AG08395 (cell line): ENCODE results near the gene ABCG8.

Experiments used
- DNase-seq: peaks from one replicate; pipeline ENCODE4 v3.0.0; 2012; ENCODE audit warnings: mixed read lengths, low spot score

ABCG8 gene

DNA sequence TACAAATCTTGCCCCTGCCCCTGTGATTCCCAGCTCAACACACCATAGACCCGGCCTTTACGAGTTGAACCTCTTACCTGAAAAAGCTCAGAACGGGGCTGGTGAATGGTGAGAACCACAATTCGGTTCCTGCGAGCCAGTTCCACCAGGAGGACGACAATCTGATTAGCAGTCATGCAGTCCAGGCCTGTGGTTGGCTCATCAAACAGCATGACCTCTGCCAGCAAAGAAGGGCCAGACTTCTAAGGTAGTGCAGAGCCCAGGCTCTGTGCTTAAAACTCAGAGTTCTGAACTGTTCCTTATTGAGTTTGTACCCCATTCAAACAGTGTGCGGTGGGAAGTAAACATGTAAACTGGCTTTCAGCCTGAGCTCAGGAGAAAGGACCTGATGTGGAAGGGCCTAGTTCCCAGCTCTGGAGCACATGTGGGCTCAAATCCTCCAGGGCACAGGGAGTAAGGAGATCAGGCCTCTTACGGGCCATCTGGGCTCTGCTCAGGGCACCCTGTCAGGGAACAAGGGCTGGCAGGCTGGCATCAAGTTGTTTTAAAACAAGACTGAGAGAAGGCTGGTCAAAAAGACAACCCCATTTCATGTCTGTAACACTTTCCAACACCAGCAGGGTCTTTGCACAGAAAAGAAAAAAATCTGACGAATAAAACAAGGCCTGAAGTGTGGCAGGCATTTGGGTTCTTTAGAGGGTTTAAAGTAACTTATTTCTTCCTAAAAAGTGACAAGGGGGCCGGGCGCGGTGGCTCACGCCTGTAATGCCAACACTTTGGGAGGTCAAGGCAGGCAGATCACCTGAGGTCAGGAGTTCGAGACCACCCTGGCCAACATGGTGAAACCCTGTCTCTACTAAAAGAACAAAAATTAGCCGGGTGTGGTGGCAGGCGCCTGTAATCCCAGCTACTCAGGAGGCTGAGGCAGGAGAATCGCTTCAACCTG lies 12.2 kb upstream of the ABCG8 start:
- no peak for DNase-seq

DNA sequence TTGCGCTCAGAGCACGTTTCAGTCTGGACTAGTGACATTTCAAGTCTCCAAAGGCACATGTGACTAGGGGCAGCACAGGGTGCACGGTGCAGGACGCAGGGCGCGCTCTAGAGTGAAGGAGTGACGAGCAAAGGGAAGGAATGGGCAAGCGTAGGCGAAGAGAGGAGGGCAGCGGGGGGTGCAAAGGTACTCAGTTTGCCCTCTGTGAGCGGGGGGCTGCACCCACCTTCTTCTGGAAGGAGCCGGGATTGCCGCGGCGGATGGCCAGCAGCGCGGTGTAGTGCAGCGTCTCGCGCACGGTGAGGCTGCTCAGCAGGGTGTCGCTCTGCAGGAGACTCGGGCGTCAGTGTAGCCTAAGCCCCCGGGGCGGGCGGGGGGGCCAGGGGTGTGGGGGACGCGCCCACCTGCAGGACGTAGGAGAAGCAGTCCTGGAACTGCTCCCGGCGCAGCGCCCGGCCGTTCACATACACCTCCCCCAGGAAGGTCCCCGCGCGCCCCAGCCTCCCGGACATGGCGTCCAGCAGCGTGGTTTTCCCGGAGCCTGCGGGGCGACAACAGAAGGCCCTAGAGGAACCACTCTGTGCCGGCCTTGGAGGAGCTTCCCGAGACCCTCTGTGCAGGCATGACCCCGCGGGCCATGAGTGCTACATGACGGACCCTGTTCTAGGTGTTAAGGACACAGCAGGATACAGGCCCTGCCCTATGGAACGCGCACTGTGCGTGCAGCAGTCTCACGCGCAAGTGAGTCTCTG lies 7.1 kb upstream of the ABCG8 start:
- no peak for DNase-seq

DNA sequence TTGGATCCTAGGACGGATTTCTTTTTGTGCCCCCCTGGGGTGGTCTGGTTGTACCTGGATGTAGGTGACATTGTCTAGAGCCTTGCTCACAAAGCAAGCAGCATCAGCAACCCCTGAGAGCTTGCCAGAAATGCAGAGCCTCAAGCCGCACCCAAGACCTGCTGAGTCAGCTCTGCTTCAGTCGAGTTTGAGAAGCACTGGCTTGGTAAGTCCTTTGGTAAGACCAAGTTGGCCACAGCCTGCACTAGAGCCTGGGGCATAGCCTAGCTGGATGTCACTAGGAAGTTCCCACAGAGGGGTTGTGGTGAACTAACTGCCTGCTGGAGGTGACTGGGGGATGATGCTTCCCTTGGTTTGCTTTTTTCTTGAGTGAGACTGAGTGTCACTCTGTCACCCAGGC lies 6.3 kb upstream of the ABCG8 start:
- DNase-seq, result no peak

DNA sequence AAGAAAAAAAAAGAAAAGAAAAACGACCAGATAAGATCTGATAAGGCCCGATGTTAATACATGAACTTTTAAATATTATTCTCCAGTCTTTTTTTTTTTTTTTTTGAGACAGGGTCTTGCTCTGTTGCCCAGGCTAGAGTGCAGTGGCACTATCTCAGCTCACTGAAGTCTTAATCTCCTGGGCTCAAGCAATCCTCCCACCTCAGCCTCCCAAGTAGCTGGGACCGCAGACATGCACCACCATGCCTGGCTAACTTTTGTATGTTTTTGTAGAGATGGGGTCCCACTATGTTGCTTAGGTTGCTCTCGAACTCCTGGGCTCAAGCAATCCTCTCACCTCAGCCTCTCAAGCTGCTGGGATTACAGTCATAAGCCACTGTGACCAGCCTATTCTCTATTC lies 1.7 kb upstream of the ABCG8 start:
- no peak for DNase-seq

DNA sequence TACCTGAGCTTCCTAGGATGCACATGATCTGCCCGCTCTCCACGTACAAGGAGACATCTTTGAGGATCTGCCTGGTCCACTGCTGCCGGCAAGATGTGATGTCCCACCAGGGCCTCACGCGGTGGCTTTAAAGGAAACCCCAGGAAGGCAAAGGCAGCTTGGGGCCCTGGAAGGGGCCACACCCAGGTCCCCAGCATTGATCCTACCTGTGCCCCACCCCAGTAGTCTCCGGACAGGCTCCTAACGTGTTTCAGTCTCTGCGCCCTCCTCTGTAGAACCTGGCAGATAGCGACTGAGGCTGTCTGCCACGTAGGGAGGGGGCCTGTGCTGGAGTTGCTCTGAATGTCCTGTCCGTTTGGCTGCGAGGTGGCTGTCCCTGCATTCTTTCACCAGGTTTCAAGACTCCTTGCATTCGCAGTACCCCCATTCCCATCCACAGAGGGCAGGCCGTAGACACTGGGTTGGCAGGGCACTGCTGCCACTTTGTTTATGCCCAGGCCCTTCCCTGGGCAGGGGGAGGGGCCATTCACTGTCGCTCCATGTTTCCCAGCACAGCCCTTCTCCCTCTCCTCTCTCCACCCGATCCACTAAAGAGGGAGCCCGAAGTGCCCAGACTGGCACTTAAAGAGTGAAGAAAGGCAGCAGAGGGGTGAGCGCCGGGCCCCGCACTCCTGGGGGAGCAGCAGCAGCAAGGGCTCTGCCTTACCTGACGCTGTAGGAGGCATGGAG lies 776 bp upstream of the ABCG8 start:
- no peak for DNase-seq

DNA sequence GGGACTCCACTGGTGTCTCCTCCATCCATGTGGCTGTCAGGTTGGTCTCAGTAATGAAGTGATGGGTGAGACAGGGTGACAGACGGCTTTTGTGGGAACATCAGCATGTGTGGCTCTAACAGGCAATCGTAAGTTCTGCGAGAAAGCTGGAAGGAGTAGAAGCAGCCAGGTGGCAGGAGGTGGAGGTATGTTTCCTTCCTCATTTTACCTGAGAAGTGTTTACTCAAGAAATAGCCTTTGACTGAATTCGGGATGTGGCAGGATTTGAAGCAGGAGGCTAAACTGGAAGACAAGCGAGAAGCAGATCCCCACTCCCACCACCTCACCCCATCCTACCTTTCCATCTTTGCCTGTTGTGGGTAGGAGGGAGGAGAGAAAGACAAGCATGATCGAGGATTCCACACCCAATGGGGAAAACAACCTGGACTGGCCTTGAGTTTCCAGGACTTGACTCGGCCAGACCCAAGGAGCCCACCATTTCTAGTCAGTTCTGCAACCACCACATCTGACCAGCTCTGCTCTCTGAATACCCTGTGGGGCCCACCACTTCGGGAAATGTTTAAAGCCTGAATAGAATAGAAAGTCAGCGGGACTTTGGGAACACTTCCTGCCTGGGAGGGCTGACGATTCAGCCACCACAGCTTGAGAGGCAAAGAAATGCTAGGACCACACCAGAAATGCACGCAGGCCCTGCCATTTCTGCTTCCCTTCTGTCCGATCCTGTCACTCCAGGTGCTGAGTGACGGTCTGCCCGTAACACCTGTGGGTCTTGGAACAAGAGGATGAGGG lies 1.2 kb downstream of the ABCG8 start:
- no peak for DNase-seq

DNA sequence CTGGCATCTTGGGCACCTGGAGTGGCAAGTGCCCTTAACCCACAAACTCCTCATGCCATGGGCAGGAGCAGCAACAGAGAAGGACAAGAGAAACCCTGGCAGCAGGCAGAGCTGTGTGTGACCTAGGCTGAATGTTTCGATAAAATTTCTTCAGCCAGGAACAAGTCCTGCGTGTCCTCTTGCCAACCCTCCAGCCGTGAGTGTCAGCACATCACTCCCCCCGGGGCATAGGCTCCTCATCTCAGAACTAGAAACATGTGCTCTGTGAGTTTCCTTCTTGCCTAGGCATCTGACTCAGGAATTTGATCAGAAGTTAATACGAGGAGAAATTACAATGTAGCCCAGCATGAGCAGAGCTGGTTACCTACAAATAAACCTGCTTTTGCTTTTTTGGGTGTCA lies 2.2 kb downstream of the ABCG8 start:
- DNase-seq, result no peak

DNA sequence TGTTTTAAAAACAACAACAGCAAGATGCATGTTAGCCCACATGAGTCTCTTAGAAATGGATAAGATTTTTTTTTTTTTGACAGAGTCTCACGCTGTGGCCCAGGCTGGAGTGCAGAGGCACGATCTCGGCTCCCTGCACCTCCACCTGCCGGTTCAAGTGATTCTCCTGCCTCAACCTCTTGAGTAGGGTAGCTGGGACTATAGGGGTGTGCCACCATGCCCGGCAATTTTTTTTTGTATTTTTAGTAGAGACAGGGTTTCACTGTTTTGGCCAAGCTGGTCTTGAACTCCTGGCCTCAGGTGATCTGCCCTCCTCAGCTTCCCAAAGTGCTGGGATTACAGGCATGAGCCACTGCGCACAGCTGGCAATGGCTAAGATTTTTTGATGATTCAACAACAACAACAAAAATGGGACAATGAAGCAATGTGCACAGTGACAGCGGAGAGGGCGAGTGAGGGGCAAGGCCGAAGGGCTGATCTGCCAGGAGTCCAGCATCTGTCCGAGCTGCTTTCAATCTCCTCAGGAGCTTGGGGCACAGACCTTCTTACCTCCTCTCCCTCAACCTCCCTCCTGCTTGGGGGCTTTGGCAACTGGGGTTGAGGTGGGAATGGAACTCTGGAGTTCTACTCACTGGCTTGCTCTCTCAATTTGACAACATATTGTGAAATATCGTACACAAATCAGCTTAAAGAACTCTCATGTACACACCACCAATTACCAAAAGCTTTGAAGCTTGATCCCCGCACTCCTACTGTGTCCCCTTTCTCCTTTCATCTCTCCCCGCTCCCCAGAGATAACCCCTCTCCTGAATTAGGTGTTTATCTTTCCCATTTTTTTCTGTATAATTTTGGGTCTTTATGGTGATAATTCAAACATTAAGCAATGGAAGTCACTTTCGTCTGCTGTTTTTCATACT lies 3.4 kb downstream of the ABCG8 start:
- no peak for DNase-seq

DNA sequence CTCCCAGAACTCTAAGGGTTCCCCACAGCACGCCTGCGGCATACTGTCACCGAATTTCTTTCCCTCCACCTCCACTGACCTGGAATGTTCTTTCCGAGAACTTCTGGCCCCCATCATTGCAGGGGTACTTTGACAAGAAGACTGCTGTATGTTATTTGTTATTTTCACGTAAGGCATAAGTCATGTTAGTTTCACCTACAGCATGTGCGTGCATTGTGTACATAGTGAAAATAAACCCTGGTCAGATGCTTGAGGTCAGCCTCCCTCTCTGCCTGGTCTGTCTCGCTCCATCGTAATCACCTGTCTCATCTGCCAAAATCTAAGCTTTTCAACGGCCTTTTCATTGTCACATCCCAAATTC lies 4.1 kb downstream of the ABCG8 start:
- peak; percentile 0 for DNase-seq

DNA sequence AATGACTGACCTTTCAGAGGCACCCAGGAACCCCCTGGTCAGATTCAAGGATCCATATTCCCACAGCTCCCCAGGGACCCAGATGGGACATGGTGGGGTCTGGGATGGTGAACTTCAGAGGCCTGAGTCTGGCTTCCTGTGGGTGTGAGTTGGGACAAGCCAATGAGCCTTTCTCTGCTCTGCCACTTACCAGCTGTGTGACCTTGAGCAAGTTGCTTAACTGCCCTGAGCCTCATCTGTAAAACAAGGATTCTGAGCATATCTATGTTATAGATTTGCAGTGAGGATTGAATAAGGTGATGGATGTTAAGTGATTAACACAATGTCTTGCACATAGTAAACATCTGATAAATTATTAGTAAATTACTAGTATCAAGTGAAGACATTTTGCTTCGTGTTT lies 6.4 kb downstream of the ABCG8 start:
- no peak for DNase-seq

DNA sequence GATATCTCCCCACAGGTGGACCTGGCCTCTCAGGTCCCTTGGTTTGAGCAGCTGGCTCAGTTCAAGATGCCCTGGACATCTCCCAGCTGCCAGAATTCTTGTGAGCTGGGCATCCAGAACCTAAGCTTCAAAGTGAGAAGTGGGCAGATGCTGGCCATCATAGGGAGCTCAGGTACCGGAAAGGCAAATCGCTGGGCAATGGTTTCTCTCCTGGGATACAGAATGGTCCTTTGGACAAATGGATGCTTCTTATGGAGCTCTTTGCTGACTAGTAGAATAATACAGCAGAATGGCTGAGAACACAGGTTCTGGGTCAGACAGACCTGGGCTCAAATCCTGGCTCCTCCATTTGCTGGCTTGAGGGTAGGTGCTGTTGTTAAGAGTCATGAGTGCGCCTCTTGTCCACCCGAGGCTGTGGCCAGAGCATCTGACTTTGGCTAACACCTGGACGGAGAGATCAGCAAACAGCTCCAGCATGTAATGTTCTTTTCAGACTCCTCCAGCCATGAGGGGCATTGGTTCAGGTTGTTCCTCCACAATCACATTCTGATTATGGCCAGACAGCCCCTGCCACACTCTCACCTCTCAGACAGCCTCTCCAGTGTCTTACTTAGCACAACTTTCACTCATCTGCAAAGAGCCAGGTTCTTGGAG lies 7.5 kb downstream of the ABCG8 start:
- DNase-seq, result peak; percentile 0

DNA sequence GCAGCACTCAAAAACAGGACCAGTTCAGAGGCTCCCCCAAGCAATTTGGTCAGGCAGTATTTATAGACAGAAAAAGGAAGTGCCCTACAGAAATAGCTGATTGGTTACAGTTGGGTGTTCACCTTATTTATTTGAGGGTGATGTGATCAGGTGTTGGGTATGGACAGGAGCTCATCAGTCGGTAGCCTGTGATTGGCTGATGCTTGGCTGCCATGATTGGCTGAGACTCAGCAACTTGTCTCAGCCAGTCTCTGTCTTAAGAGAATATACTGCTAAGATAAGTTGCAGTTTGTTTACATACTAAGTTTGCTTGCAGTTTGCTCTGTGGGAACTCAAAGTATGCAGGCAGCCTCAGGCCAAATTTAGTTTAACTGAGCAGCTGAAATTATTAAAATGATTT lies 9.4 kb downstream of the ABCG8 start:
- DNase-seq, result peak; percentile 0

DNA sequence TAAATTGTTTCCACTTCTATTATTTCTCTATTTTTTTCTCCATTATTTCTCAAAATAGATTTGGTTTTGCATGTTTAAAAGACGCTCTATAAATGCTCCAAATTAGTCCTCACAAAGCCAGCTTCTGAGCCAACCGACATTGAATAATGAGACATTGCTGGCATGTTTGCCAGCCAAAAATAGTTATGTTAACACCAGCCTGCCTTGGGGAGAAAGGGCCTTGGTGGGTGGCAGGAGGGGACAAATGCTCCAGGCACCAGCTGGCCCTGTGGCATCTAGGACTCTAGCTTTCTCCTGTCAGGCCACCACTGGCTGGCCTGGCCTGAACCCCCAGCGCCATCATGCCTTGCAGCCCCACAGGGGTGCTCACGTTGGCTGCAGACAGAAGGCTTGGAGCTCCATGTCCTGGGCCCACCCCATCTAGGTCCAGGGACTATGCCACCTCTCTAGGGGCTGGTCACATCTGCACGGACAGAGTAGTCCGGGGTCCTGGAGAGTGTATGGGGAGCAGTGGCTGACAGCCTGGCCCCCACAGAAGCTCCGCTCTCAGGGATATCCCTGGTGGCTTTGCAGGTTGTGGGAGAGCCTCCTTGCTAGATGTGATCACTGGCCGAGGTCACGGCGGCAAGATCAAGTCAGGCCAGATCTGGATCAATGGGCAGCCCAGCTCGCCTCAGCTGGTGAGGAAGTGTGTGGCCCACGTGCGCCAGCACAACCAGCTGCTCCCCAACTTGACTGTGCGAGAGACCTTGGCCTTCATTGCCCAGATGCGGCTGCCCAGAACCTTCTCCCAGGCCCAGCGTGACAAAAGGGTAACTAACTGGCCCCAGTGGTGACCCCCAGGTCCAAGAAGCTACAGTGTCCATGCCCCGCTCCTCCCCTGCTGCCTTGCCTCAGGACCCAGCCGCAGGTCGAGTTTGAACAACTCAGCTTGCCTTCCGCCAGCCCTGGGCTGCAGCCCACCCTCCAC lies 12.5 kb downstream of the ABCG8 start:
- peak; percentile 0 for DNase-seq

DNA sequence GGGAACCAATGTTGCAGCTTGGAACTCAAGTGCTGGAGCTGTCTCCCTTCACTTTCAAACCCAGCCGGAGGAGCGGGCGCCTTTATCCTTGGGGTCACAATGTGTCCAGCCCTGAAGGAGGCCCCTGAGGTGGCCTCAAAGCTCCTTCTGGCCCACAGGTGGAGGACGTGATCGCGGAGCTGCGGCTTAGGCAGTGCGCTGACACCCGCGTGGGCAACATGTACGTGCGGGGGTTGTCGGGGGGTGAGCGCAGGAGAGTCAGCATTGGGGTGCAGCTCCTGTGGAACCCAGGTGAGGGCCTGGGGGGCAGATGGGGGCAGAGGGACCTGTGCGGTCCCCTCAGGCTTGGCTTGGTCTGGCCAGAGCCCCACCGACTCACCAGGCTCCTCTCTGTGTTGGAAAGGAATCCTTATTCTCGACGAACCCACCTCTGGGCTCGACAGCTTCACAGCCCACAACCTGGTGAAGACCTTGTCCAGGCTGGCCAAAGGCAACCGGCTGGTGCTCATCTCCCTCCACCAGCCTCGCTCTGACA lies 13.5 kb downstream of the ABCG8 start:
- DNase-seq, result peak; percentile 0

DNA sequence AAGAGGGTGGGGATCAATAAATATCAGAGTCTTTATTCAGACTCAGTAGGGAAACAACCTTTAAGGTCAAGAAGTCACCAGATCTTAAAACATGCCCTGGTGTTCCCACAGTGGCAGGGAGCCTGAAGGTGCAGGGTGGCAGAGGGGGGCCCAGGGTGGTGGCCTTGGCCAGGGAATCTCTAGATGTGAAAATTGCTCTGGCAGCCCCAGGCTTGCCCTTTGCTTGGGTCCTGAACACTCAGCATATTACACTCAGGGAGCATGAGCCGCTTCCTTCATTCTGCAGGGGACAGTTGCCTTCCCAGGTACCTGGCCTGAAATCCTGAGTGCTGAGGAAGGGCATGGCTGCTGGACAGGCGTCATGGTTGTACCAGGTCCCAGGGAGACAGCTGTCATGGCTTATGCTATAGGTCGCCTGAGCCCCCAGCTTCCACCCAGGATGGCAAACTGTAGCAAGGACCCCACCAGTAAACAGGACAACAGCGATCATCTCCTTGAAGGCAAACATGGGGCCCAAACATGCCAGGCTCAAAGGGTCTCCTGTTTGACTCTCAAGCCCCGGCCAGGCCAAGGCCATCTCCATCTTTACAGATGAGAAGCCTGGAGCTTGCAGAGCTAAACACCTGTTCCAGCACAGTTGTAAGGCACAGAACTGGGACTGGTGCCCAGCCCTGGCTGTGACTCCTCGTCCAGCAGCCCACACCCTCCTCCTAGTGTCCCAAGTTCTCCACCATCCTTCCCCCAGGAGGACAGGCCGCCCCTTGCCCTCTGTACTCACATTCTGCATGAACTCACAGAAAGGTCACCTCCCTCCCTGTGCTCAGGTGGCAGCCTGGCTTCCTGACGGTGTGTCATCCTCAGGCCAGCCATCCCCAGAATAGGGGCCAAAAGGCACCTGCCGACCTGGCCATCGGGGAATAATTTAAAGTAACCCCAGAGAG lies 14.6 kb downstream of the ABCG8 start:
- peak; percentile 1 for DNase-seq

DNA sequence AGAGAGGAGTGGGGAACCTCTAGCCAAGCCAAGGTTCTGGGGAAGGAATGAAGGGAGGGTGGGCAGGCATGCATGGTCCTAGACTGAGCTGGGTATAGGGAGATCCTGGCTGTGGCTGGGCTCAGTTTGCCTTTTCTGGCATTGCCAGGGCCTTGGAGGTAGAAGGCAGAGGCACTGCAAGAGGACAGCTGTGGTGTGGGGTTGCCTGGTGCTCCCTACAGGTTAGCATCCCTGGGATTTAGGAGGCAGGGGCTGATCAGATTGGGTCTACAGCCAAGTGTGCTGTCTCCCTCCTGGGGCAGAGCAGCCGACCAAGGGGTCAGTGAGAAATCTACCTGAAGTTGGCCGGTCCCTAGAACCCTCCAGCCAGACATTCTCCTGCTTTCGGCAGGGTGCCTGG lies 15.9 kb downstream of the ABCG8 start:
- DNase-seq, result peak; percentile 0

DNA sequence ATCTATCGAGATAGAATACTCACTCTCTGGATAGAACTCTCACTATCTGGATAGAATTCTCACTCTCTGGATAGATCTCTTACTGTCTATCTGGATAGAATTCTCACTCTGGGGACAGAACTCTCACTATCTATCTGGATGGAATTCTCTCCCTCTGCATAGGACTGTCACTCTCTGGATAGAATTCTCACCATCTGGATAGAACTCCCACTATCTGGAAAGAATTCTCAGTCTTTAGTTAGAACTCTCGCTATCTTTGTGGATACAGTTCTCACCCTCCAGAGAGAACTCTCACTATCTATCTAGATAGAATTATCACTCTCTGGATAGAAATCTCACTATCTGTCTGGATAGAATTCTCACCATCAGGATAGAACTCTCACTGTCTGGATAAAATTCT lies 16.5 kb downstream of the ABCG8 start:
- no peak for DNase-seq

DNA sequence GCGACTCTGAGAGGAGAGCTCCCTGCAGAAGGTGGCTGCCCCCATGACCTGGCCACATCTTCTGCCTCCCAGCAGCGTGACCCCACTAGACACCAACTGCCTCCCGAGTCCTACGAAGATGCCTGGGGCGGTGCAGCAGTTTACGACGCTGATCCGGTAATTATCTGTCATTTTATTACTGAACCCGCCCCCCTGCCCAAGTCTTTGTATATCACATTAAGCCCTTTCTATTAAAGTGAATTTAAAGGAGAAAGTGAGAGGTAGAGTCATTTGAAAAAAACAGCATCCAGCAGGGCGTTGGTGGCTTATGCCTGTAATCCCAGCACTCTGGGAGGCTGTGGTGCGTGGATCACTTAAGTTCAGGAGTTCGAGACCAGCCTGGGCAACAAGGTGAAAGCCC lies 33.4 kb downstream of the ABCG8 start:
- DNase-seq, result no peak
